Natural killer cell (primary cell): ENCODE data around the gene GABBR2. TPM values are rescaled to one million over a fixed set of nuclear protein-coding genes. Genes with fewer than 3 reads are reported as not detected.

Source experiments
- ATAC-seq, 3 donors: fragments of 150-1000 bp in 2 of 3; fragments of 200-7000 bp in 1 of 3; cut with Tn5 transposase; 1 replicate in 1 of 3; 2 replicates in 2 of 3; pipeline ENCODE4 v1.10.0; 2021; ENCODE audit warnings: mild to moderate bottlenecking in 2 of 3, moderate library complexity in 2 of 3
- DNase-seq, 2 donors: peaks; one replicate each; pipeline versions ENCODE4 v3.0.0 to v3.0.0-alpha.2; 2013 to 2021; ENCODE audit warnings: mixed read lengths in 1 of 2
- H3K27ac ChIP-seq: one replicate; pipeline ENCODE4 v1.5.1; 2013; ENCODE audit warnings: mild to moderate bottlenecking, low read length
- H3K27me3 ChIP-seq: one replicate; pipeline ENCODE4 v1.6.1; 2013; ENCODE audit warnings: low read length; ENCODE audit not compliant: control insufficient read depth, insufficient read depth
- H3K36me3 ChIP-seq: one replicate; pipeline ENCODE4 v1.6.1; 2013; ENCODE audit warnings: low read length; ENCODE audit not compliant: control insufficient read depth, insufficient read depth
- H3K4me1 ChIP-seq: one replicate; pipeline ENCODE4 v1.6.1; 2013; ENCODE audit warnings: low read length; ENCODE audit not compliant: control insufficient read depth, insufficient read depth
- H3K4me3 ChIP-seq: one replicate; pipeline ENCODE4 v1.5.1; 2013; ENCODE audit warnings: low read length
- H3K9me3 ChIP-seq: one replicate; pipeline ENCODE4 v1.6.1; 2013; ENCODE audit warnings: low read length; ENCODE audit not compliant: control insufficient read depth, insufficient read depth
- H3K27ac Mint-ChIP-seq, 2 donors: one replicate each; pipeline ENCODE4 v1.8.0; 2022; ENCODE audit warnings: mild to moderate bottlenecking in 2 of 2, mixed read lengths in 2 of 2, moderate library complexity in 1 of 2
- H3K27me3 Mint-ChIP-seq, 2 donors: one replicate each; pipeline ENCODE4 v1.8.0; 2022; ENCODE audit warnings: low read depth in 2 of 2, mixed read lengths in 2 of 2
- H3K36me3 Mint-ChIP-seq: one replicate; pipeline ENCODE4 v1.8.0; 2022; ENCODE audit warnings: mixed read lengths
- H3K4me1 Mint-ChIP-seq, 2 donors: one replicate each; pipeline ENCODE4 v1.8.0; 2022; ENCODE audit warnings: mixed read lengths in 2 of 2
- H3K4me3 Mint-ChIP-seq: one replicate; pipeline ENCODE4 v1.8.0; 2022; ENCODE audit warnings: mild to moderate bottlenecking, moderate library complexity, mixed read lengths
- H3K9me3 Mint-ChIP-seq, 2 donors: one replicate each; pipeline ENCODE4 v1.8.0; 2022; ENCODE audit warnings: mixed read lengths in 2 of 2
- CTCF ChIP-seq: fragments of 200-600 bp; IDR thresholded peaks from one replicate; pipeline ENCODE4 v1.8.0; 2022; ENCODE audit warnings: antibody characterized with exemption
- WGBS: methylation state at CpG from one replicate; pipeline ENCODE4 v1.1.7; 2013; ENCODE audit warnings: missing lambda C conversion rate; ENCODE audit not compliant: insufficient coverage; 5-methylcytosine and 5-hydroxymethylcytosine counted together
- intact Hi-C: fragments of 100-400 bp; cut with micrococcal nuclease; formaldehyde crosslinking; loops from one replicate; pipeline ENCODE4 v1.14.2; 2022
- total RNA-seq, 4 donors: library from RNA; stranded (reverse); fragments of 120-200 nt in 1 of 4; gene quantifications; one replicate each; pipeline versions ENCODE4 v1.2.3 to v1.2.4, GENCODE V29; 2013 to 2022

GABBR2 gene
- total RNA-seq, 3 donors from 2014 or later (not counting 1 experiment from before 2014, with no cell fraction given), result not detected

- Histone ChIP-seq H3K27ac (no peak overlapping the region), H3K36me3 (peaks cover 3% of the 10 kb centered on the region), H3K4me3 (no peak overlapping the region), H3K9me3 (no peaks in the 10 kb centered on the region), H3K27me3 (no peaks in the 10 kb centered on the region), H3K4me1 (peaks cover 26% of the 10 kb centered on the region)
- TF ChIP-seq CTCF, result no peak
- no peaks in the 10 kb centered on the region for H3K36me3 Mint-ChIP-seq
- peaks cover 39 to 46% of the 10 kb centered on the region in 2 donors for H3K4me1 Mint-ChIP-seq
- intact Hi-C loops, result loop anchor here (10.0 kb wide), 1 partner anchor 149 kb away; no protein-coding TSS in a partner anchor
- DNase-seq (no peak), ATAC-seq (no peak)
- no peak overlapping the region for H3K4me3 Mint-ChIP-seq
- no peaks in the 10 kb centered on the region for H3K9me3 Mint-ChIP-seq
- peak overlapping the region in 1 of 2 donors; percentile 19 for H3K27ac Mint-ChIP-seq
- H3K27me3 Mint-ChIP-seq, result no peaks in the 10 kb centered on the region
- WGBS, result 97% methylated on average over 3 of the region's 3 CpGs
Measured at GRCh38 chr9:98253565-98253964, 455.2 kb downstream of the GABBR2 start.

- intact Hi-C loops, result loop anchor here (10.0 kb wide), 1 partner anchor 147 kb away; no protein-coding TSS in a partner anchor
Measured at GRCh38 chr9:98251551-98251950, 457.2 kb downstream of the GABBR2 start.

GRCh38 chr9:98249771-98250170 lies 459.0 kb downstream of the GABBR2 start:
- H3K4me1 ChIP-seq, result peaks cover 20% of the 10 kb centered on the region
- peaks cover 3% of the 10 kb centered on the region for H3K36me3 ChIP-seq
- Mint-ChIP-seq H3K27ac (no peak overlapping the region), H3K27me3 (no peaks in the 10 kb centered on the region), H3K9me3 (no peaks in the 10 kb centered on the region), H3K36me3 (no peaks in the 10 kb centered on the region), H3K4me3 (no peak overlapping the region), H3K4me1 (peaks cover 26 to 37% of the 10 kb centered on the region in 2 donors)
- DNase-seq, result no peak
- TF ChIP-seq CTCF, result no peak
- intact Hi-C loops, result loop anchor here (10.0 kb wide), 1 partner anchor 145 kb away; no protein-coding TSS in a partner anchor
- no peaks in the 10 kb centered on the region for H3K27me3 ChIP-seq
- H3K27ac ChIP-seq, result no peak overlapping the region
- no peak for ATAC-seq
- H3K9me3 ChIP-seq, result no peaks in the 10 kb centered on the region
- 90% methylated on average over 2 of the region's 2 CpGs for WGBS
- no peak overlapping the region for H3K4me3 ChIP-seq

More at GRCh38 chr9:98251551-98251950, 457.2 kb downstream of the GABBR2 start:
- TF ChIP-seq CTCF, result no peak
- Mint-ChIP-seq H3K27me3 (no peaks in the 10 kb centered on the region), H3K27ac (no peak overlapping the region), H3K4me3 (no peak overlapping the region), H3K4me1 (peaks cover 37 to 43% of the 10 kb centered on the region in 2 donors), H3K9me3 (no peaks in the 10 kb centered on the region), H3K36me3 (no peaks in the 10 kb centered on the region)
- Histone ChIP-seq H3K36me3 (peaks cover 3% of the 10 kb centered on the region), H3K27ac (no peak overlapping the region), H3K4me3 (no peak overlapping the region), H3K27me3 (no peaks in the 10 kb centered on the region), H3K9me3 (no peaks in the 10 kb centered on the region), H3K4me1 (peaks cover 28% of the 10 kb centered on the region)
- WGBS, result 97% methylated on average over 9 of the region's 9 CpGs
- no peak for DNase-seq
- ATAC-seq, result no peak
